ENCODE data around the gene CRIP2.

GRCh38 chr14:105466531-105467248, 7.9 kb upstream of the CRIP2 start:
- TF ChIP-seq CTCF (IDR thresholded peaks at IDR 0.05; ENCODE audit: borderline replicate concordance, extremely low read depth, low read length, poor library complexity, severe bottlenecking) (no peak), EZH2 (IDR thresholded peaks at IDR 0.05; ENCODE audit: borderline replicate concordance, low read depth, low read length, severe bottlenecking) (no peak)
